GM23338 (cell line): ENCODE measurements around the gene OBI1.

Experiments
- CTCF ChIP-seq, 2 experiments: fragments of 200-600 bp in 1 of 2; sonication (generic) in 1 of 2; conservative IDR thresholded peaks; 2 replicates each; pipeline versions ENCODE4 v1.5.1 to v1.6.1; 2016 to 2017; ENCODE audit warnings: antibody characterized with exemption in 2 of 2, low read depth in 2 of 2, mild to moderate bottlenecking in 2 of 2, moderate library complexity in 1 of 2
- EZH2 ChIP-seq: fragments of 200-600 bp; sonication (generic); IDR thresholded peaks from one replicate; pipeline ENCODE4 v1.8.0; 2017; ENCODE audit warnings: antibody characterized with exemption, mild to moderate bottlenecking, low read depth; ENCODE audit not compliant: unreplicated experiment
- NANOG ChIP-seq: IDR thresholded peaks from 2 replicates; pipeline ENCODE4 v1.6.1; 2016; ENCODE audit warnings: antibody characterized with exemption, borderline replicate concordance
- POLR2AphosphoS5 ChIP-seq: IDR thresholded peaks from 2 replicates; pipeline ENCODE4 v1.6.1; 2016; ENCODE audit warnings: antibody characterized with exemption, low read depth
- REST ChIP-seq: IDR thresholded peaks from one replicate; pipeline ENCODE4 v1.6.1; 2018; ENCODE audit warnings: antibody characterized with exemption; ENCODE audit not compliant: unreplicated experiment

- TF ChIP-seq CTCF (conservative IDR thresholded peaks at IDR 0.05; ENCODE audit: low read depth in 2 of 2), result no peak
- TF ChIP-seq REST, result no peak
- no peak for TF ChIP-seq NANOG
- TF ChIP-seq POLR2AphosphoS5, result no peak
- TF ChIP-seq EZH2, result no peak
Measured at GRCh38 chr13:78566631-78567030, 92.3 kb downstream of the OBI1 start.
